ENCODE results near the gene WRAP73. TPM values are rescaled to one million over a fixed set of nuclear protein-coding genes. Genes with fewer than 3 reads are reported as not detected.

WRAP73 gene
- total and polyA plus RNA-seq, 9 of the 15 experiments (the other 6 are each of a cell fraction or from before 2014, with no cell fraction given) = 4.3 to 51.8 (median 30.1) TPM

GRCh38 chr1:3696689-3697088 lies 46.8 kb upstream of the WRAP73 start:
- Histone ChIP-seq H2AFZ (ENCODE audit: low read depth, low read length) (no peak overlapping the region), H3K27me3 (ENCODE audit: control insufficient read depth in 2 of 2, insufficient read depth in 2 of 2, low read length in 2 of 2) (peaks cover 47 to 75% of the 10 kb centered on the region in 2 experiments), H3K9ac (ENCODE audit: insufficient read depth in 1 of 2, low read depth in 2 of 2, low read length in 2 of 2) (peak overlapping the region in 1 of 2 experiments; percentile 45; a peak in 2 of 4 replicates), H3K4me3 (no peak overlapping the region), H3K4me1 (replicated peaks in 1 of 2; ENCODE audit: control insufficient read depth in 2 of 2, insufficient read depth in 2 of 2, low read length in 2 of 2) (peaks cover 0 to 55% of the 10 kb centered on the region in 2 experiments; a peak in 2 of 5 replicates), H3K79me2 (ENCODE audit: control insufficient read depth, insufficient read depth, low read length) (no peaks in the 10 kb centered on the region), H3K9me1 (ENCODE audit: control insufficient read depth, insufficient read depth, low read length) (no peaks in the 10 kb centered on the region), H3K4me2 (ENCODE audit: insufficient read depth, low read length) (no peak overlapping the region), H3K36me3 (ENCODE audit: control insufficient read depth, insufficient read depth, low read length) (no peaks in the 10 kb centered on the region), H4K20me1 (replicated peaks; ENCODE audit: control insufficient read depth, insufficient read depth, low read length) (peaks cover 41% of the 10 kb centered on the region), H3K27ac (ENCODE audit: extremely low read depth, low read depth, low read length) (no peak overlapping the region), H3K9me3 (replicated peaks; ENCODE audit: control insufficient read depth, insufficient read depth, low read depth, low read length) (0 out of 2 replicates have a peak, but pooled peaks cover 2% of the 10 kb centered on the region)
- WGBS (ENCODE audit: insufficient coverage, low coverage, missing lambda C conversion rate) = 1% methylated on average over 9 of the region's 9 CpGs
- in situ Hi-C loops (cut with MboI) = no loop called here
- intact Hi-C loops (cut with micrococcal nuclease) = no loop called here
- no peak for FAIRE-seq
- ATAC-seq = no peak
- CTCF ChIA-PET (ENCODE audit: low intra/inter-chr PET ratio) = no interaction called here
- POLR2A ChIA-PET = interaction anchor here (0.6 kb wide), 1 partner anchor 13 kb away, joined by 3 read pairs; no protein-coding TSS in a partner anchor
- BruUV-seq (replicated peaks) = no TSS peak
- DNase-seq (ENCODE audit: extremely low read depth in 1 of 4, low spot score in 3 of 4) = no peak
- TF ChIP-seq RUNX1 (IDR thresholded peaks at IDR 0.05; ENCODE audit: low read depth) = no peak
- no peak for TF ChIP-seq POLR2G (IDR thresholded peaks at IDR 0.05; ENCODE audit: low read depth, low read length)
- TF ChIP-seq NELFE (IDR thresholded peaks at IDR 0.05; ENCODE audit: insufficient read depth, insufficient read length) = no peak
- TF ChIP-seq ZNF551 (CRISPR knock-in tag; IDR thresholded peaks at IDR 0.05) = no peak
- TF ChIP-seq ZNF830 (CRISPR knock-in tag; IDR thresholded peaks at IDR 0.05) = no peak
- no peak for TF ChIP-seq NCOA4 (IDR thresholded peaks at IDR 0.05; ENCODE audit: partially characterized antibody)
- TF ChIP-seq SRF (CRISPR knock-in tag; IDR thresholded peaks at IDR 0.05) = no peak
- TF ChIP-seq SMAD1 (IDR thresholded peaks at IDR 0.05; ENCODE audit: low read depth, low read length, partially characterized antibody) = no peak
- TF ChIP-seq, protein P1, sequence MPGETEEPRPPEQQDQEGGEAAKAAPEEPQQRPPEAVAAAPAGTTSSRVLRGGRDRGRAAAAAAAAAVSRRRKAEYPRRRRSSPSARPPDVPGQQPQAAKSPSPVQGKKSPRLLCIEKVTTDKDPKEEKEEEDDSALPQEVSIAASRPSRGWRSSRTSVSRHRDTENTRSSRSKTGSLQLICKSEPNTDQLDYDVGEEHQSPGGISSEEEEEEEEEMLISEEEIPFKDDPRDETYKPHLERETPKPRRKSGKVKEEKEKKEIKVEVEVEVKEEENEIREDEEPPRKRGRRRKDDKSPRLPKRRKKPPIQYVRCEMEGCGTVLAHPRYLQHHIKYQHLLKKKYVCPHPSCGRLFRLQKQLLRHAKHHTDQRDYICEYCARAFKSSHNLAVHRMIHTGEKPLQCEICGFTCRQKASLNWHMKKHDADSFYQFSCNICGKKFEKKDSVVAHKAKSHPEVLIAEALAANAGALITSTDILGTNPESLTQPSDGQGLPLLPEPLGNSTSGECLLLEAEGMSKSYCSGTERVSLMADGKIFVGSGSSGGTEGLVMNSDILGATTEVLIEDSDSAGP (CRISPR knock-in tag; IDR thresholded peaks at IDR 0.05) = no peak
- TF ChIP-seq YY1 (IDR thresholded peaks at IDR 0.05; ENCODE audit: borderline replicate concordance in 1 of 3, control insufficient read depth in 1 of 3, extremely low read depth in 1 of 3, insufficient read depth in 3 of 3, insufficient read length in 1 of 3, insufficient replicate concordance in 2 of 3, low read depth in 1 of 3, low read length in 2 of 3) = no peak
- TF ChIP-seq CTCF (IDR thresholded peaks at IDR 0.05 in 2 of 3, conservative IDR thresholded peaks at IDR 0.05 in 1 of 3; ENCODE audit: insufficient read depth in 2 of 3, low read depth in 1 of 3, low read length in 3 of 3) = no peak
- TF ChIP-seq PATZ1 (CRISPR knock-in tag; IDR thresholded peaks at IDR 0.05; ENCODE audit: borderline replicate concordance) = no peak
- no peak for TF ChIP-seq SIX5 (IDR thresholded peaks at IDR 0.05; ENCODE audit: borderline replicate concordance in 1 of 2, insufficient read depth in 1 of 2, low read depth in 1 of 2, low read length in 2 of 2)
- TF ChIP-seq ZNF174 (CRISPR knock-in tag; IDR thresholded peaks at IDR 0.05) = no peak
- no peak for TF ChIP-seq MYBL2 (IDR thresholded peaks at IDR 0.05; ENCODE audit: low read depth)
- TF ChIP-seq MYBL2 (CRISPR knock-in tag; IDR thresholded peaks at IDR 0.05; ENCODE audit: borderline replicate concordance) = no peak
- no peak for TF ChIP-seq XRCC4 (IDR thresholded peaks at IDR 0.05; ENCODE audit: extremely low read depth, insufficient read depth, insufficient read length)
